ENCODE measurements around the gene ATP2B2.

ATP2B2 gene

DNA sequence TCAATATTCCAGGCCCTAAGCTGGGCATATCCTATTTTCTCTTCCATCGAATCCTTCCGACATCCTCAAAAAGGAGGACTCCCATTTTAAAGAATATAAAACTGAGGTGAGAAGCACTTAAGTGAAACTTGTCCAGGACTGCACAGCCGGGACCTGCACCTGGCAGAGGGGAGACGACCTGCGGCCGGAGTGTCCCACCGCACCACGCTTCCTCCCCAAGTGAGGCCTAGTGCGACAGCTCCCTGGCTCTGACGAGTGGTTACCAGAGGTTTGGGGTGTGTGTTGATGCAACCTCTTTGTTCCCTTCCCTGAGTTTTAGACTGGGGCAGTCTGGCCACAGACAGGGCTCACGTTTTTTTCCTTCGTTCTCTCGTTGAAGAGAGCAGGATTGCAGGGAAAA is 24.9 kb upstream of the ATP2B2 start:
- no peak for DNase-seq (ENCODE audit: low read depth in 1 of 2, low spot score in 1 of 2)

DNA sequence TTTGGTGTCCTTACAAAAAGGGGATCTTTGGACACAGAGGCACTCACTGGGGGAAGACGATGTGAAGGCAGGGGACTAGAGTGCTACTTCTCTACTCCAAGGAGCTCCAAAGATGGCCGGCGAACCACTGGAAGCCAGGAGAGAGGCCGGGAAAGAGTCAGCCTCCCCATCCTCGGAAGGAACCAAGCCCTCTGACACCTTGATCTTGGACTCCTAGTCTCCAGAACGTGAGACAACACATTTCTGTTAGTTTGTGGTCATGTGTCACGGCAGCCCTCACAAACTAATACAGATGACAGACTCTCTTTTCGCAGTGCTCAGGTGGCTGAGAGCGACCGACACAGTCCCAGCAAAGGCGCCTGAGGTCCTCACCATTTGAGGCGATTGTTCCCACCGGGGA is 24.4 kb upstream of the ATP2B2 start:
- no peak for DNase-seq (ENCODE audit: low read depth in 1 of 2, low spot score in 1 of 2)

DNA sequence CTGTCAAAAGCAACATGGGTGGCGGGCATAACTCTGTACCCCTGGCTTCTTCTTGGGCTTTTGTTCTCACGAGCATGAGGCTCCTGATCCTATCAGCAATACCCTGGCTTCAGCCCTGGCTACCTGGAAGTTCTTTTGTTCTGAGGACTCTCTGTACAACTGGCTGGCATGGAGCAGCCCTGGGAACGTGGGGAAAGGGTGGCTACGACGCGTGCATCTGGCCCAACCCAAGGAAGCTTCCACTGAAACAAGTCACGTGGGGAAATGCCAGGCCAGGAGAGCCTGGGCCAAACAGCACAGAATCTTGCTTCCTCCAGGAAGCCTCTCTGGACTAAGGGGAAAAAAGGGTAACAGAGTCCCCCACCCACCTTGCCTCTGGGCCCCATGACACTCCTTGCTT is 22.7 kb upstream of the ATP2B2 start:
- no peak for DNase-seq (ENCODE audit: low read depth in 1 of 2, low spot score in 1 of 2)

DNA sequence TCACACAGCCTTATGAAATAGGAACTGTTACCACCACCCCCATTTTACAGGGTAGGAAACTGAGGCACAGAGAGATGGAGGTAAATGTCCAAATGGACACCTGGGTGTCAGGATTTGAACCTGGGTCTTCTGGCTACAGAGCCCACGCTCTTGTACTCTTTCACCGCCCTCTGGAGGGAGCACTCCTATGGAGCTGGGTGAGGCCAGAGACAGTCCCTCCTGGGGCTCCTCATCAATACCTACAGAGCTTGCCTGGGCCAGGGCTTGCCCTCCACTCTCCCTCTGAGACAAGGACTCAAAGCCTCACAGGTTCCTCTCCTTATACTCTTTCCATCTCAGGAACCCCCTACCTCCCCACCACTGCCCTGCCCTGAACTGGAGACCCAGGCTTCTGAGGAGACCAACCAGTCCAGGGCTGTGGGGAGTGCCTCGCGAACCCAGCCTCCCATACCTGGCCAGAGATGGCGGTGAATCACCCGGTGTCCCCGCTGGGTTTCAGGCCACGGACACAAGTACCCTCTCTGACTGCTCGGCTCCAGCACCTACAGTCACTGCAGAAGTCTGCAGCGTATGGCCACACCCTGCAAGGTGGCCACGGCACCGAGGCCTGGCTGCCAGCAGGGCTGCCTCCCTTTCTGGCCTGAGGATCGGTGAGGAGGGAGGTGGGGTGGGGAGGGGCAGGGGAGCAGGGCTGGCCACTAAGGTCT is 22.1 kb upstream of the ATP2B2 start:
- no peak for DNase-seq (ENCODE audit: low read depth in 1 of 2, low spot score in 1 of 2)

DNA sequence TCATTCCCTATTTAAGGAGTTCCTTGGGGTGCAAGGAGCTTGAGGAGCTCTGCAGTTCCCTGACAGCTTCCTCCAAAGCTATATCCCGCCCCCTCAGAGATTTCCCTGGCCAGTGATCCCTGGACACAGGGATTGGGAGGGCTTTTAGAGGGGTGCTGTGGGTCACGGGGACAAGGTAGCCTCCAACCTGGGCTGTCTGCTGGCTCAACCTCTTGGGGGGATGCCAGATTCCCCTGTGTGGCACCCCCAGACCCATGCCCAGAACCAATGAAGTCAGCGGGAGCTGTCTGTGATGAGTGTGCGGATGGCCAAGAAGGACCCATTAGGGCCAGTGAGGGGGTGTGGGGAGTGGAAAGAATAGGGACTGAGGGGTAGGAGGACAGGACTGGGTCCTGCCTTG is 21.0 kb upstream of the ATP2B2 start:
- DNase-seq (ENCODE audit: low read depth in 1 of 2, low spot score in 1 of 2), result no peak

DNA sequence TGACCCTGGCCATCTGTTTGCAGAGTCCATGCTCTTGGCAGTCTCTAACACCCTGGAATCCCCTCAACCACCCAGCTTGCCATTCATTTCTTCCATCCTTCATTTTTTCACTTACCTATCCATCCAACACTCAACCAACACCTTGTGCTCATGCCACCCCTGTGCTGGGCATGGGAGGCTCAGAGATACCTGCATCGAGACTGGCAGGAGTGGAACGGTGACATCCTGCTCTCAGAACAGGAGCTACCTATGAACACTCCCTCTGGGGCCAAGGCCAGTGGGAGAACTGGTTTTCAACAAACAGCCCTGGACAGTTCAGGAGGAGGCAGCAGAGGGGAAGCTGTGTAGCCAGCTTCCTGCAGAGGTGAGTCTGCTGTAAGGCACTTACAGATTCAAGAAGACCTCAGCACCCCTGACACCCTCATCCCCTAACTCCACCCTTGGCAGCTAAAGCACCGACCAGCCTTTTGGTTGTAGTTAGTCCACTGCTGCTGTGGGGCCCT is 19.5 kb upstream of the ATP2B2 start:
- DNase-seq (ENCODE audit: low read depth in 1 of 2, low spot score in 1 of 2), result no peak

DNA sequence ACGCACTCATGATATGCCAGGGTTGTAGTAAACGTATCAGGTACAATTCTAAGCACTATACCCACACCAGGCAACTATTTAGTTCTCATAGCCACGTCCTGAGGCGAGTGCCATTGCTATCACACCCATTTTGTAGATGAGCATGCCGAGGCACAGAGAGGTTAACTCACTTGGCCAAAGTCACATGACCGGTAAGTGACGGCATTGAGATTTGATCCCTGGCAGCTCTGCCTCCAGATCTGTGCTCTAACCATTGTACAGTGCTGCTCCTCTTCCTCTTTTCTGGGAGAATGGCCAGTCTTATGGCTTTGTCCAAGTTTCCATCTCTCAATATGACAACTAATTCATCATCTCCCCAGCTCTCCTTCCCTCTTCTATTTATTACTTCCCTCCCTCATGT is 18.9 kb upstream of the ATP2B2 start:
- DNase-seq (ENCODE audit: low read depth in 1 of 2, low spot score in 1 of 2), result no peak

DNA sequence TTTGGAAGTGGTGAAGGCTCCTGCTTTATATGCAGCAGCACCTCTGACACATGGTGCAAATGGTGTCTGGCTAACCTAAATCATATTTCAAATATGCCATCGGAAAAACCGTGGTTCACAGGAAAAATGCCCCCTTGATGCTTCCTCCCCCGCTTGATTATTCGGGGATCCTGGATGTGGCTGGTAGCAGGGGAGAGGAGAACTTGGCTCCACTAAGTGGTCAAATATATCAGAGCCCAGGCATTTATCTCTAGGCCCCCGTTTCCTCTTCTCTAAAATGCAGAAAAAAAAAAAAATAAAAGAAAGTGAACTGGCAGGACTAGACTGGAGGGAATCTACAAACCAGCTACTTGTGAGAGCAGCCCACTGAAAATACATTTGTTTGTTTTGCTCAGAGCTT is 18.2 kb upstream of the ATP2B2 start:
- DNase-seq (ENCODE audit: low read depth in 1 of 2, low spot score in 1 of 2), result no peak

DNA sequence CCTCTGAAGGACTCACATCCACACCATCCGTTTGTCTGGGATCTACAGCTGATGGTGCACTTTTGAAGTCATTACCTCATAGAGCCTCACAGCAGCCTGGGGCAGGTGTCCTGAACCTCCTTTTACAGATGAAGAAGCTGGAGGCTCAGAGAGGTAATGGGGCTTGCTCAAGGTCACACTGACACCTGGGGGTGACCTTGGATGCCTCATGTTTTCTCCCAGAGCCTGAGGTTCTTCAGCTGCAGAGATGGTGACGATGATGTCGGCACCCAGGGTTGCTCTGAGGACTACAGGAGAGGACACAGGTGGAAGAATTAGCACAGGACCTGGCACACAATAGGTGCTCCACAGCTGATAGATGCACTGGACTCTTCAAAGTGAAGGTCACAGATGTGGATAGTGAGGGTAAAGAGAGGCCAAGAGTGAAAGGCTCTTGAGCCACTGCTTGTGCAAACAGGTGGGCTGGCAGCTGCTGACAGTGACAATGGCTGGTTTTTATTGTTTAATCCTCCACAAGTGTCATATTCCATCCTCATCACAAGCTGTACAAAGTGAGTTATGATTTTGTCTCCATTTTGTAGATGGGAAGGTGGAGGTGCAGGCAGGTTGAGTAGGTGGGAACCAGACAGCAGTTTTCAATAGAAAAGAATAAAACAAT is 17.4 kb upstream of the ATP2B2 start:
- no peak for DNase-seq (ENCODE audit: low read depth in 1 of 2, low spot score in 1 of 2)

DNA sequence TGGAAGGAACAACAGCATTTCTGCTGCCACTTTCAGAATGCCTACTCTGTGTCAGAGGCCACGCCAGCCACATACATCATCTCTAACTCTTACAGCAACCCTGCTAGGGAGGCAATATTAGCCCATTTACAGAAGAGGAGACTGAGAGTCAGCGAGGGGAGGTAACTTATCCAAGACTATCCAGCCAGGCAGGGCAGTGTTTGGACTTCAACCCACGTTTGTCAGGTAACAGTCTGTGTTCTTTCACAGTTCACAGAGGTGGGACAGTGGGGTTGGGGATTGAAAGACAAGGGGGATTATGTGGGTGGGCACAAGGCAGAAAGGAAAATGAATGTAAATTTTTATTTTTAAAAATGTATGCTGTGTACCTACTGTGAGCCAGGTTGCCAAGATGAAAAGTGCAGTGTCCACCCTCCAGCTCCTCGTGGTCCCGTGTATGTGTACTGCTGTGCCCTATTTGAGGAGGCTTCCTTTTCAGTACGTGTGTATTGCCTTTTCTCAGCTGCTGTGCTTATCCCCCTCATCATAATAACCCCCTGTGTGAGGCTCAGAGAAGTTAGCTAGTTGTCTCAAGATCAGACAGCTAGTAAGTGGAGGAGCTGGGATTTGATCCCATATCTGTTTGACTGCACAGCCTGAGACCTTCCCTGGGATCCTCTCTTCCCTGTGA is 16.5 kb upstream of the ATP2B2 start:
- no peak for DNase-seq (ENCODE audit: low read depth in 1 of 2, low spot score in 1 of 2)

DNA sequence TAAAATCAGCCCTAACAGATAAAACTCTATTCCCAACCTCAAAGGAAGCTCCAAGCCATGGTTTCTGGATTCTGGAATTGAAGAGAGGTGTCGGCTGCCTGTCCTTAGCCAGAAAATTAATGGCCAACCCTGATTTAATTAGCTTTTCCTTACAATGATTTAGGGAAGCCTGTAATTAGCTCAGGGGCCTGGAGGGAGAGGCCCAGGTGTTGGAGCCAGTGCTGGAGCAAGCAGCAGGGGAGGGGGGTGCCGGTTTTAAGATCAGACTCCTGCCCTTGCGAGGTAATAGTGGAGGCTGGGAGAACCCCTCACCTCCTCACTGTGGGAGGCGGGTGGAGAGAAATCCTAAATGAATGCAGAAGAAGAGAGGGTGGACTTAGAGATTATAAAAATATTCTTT is 14.7 kb upstream of the ATP2B2 start:
- DNase-seq (ENCODE audit: low read depth in 1 of 2, low spot score in 1 of 2), result no peak

DNA sequence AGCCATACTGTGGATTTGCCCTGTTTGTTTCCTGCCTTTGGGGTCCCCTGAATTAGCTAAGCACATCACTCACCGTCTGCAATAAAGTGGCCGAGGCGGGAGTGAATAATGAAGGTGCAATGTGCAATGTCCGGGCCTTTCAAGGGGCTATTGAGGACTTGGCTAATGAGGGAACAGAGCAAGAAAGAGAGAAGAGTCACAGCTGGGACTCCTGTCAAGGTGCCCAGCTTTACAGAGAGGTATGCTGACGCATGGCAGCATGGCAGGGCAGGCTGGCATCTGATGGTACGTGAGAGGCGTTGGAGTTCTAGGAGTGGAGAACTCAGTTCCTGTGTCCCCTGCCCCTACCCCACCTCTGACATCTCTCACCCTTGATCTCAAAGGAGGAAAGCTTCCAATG is 13.8 kb upstream of the ATP2B2 start:
- DNase-seq (ENCODE audit: low read depth in 1 of 2, low spot score in 1 of 2), result no peak

DNA sequence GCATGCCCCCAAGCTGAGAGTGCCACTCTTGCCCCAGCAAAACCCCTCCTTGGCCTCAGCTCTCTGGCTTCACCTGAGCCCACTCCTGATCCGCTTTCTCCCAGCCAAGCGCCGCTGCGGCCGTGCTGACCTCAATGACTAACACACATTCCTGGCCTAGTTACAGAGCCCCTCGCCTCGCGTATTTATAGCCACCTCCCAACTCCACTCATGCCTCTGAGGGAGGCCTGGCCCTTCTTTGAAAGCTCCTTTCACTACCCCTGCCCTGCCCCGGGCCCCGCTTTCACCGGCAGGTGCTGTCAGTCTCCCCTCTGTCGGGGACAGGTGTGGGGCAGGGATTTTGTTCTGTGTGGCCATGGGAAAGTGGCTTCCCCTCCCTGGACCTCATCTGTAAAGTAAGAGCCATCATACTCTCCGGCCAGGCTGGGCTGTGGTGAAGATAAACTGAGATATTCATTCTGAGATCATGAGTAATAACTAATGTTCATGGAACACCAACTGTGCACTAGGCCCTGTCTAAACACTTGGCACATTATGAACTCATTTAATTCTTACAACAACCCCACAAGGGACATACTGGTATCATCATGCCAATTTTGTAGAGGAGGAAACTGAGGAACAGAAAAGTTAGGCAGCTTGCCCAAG is 13.2 kb upstream of the ATP2B2 start:
- no peak for DNase-seq (ENCODE audit: low read depth in 1 of 2, low spot score in 1 of 2)

DNA sequence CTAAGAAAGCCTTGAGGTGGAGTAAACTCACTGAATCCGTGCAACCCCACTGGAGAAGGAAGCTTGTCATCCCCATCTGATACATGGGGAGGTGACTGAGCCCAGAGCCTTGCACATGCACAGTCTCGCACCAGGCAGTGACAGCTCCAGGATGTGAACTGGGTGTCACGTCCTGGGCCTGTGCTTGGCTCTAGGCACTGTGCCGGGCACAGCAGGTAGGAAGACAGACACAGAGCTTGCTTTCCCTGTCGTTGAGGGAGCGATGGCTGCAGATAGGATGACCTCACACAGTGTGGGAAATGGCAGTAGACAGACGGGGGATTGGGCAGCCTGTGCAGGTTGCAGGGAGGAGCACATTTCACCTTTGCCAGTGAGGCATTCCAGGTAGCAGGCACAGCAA is 12.2 kb upstream of the ATP2B2 start:
- no peak for DNase-seq (ENCODE audit: low read depth in 1 of 2, low spot score in 1 of 2)

DNA sequence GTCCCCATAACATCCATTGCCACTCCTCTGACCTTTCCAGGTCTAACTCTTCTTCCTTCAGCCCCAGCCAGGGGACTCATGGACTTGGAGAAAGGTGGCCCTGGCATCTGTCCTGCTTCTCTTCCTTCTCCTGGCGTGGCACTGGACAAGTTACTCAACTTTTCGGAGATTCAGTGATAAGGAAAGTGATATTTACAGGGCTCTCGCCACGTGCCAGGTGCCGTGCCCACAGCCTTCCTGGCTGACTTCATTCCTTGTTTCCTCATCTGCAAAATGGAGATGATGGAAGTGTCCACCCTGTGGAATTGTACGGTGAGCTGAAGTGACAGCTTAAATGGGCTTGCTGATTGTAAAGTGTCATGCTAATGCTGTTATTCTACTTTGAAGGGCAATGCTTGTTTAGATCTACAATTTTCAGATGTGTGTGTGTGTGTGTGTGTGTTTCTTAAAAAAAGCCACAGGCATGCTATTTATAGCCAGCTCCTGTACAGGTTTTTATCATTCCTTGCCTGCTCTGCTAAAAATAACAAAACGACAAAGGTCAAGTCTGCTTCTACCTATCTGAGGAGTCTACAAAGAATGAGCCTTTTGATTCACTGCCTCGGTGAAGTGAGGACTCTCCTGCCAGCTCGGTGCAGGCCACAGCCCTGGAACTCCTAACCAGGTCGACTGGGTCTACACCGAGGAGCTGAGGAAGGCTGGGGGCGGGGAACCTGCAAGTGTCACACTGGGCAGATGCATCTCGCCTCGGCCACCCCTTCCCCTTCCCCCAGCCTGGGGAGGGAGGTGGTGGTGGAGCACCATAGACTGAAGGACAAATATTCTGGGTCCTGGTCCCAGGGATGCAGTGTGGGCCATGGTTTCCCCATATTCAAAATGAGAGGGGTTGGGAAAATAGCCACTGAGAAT is 11.4 kb upstream of the ATP2B2 start:
- DNase-seq (ENCODE audit: low read depth in 1 of 2, low spot score in 1 of 2), result no peak

DNA sequence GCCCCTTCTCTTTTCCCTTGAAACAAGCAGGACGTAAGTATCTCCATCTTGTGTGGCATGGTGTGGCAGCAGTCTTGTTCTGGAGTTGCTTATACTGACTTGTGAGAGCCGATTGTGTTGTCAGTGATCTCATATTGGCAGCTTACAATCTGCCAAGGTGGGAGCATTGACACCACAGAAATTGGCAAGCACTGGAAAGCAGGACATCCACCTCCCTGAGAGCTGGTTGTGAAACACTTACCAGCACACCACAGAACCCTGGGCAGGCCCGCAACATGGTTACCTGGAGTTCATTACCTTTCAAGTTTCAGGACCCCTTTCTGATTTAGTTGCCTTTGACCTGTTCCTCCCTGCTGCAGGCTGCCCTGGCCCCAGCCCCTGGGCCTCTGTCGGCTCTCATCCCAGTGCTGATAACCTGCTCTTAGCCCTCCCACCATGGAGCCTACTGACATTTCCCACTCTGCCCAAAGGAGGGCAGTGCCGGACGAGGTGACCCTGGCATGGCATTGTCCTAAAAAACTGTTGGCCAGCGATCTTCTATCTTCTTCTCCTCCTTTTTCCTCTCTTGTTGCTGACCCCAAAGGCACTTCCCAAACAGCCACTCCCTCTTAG is 10.6 kb upstream of the ATP2B2 start:
- no peak for DNase-seq (ENCODE audit: low read depth in 1 of 2, low spot score in 1 of 2)

DNA sequence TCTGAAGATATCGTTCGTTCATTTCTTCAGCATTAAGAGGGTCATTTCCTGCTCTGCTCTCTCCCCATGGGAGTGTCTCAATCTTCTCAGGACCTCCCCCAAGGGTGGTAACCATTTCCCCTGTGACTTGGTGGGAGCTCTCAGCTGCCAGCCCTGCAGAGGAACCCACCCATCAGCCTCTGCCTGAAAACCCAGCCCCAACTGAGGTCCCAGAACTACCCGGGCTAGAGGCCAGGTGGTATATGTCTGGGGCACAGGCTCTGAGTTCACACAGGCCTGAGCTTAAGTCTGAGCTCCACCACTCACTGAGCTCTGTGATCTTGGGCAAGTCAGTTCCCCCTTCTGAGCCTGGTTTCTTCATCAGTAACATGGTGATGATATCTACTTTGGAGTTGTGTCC is 10.0 kb upstream of the ATP2B2 start:
- no peak for DNase-seq (ENCODE audit: low read depth in 1 of 2, low spot score in 1 of 2)

DNA sequence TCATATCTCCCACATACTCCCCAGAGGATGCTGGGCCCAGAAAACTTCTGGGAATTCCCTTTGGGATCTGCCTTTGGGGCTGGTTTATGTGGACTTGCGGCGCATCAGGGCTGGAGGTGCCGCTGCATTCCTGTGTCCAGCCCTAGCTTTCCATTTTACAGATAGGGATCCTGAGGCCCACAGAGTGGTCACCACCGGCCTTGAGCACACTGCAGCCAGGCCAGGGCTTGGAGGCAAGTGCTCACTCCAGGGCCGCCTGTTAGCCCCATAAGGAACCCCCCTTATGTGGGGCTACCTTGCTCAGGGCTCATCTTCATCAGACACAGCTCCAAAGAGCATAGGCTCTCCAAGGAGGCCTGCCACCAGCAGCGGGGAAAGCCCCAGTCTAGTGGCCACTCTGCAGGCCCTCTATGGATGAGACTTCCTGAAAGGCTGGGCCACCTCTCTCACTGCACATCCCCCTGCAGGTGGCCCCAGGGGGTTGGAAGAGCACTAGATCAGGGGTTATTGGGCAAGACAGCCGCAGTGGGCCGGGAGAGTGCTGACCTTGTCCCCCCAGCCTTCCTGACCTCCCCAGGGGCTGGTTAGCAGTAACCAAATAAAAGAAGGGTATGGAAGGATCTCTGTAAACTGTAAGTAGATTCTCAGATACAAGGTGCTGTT is 9.2 kb upstream of the ATP2B2 start:
- no peak for DNase-seq (ENCODE audit: low read depth in 1 of 2, low spot score in 1 of 2)

DNA sequence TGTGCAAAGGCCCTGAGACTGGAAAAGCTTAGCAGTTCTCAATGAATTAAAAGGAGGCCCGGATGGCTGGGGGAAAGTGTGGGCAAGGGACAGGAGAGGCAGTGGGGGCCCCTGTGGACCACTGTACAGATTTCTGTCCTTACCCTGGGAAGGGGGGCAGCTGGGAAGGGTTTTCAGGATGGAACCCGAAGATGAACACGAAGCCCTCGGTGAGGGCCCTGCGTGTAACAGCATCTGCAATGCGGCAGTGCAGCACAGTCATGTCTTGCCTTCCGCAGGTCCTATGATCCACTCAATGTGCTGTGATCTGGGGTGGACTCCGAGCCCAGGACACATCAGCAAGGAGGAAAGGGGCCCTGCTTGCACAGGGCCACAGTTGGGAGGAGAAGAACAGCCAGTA is 7.9 kb upstream of the ATP2B2 start:
- no peak for DNase-seq (ENCODE audit: low read depth in 1 of 2, low spot score in 1 of 2)

DNA sequence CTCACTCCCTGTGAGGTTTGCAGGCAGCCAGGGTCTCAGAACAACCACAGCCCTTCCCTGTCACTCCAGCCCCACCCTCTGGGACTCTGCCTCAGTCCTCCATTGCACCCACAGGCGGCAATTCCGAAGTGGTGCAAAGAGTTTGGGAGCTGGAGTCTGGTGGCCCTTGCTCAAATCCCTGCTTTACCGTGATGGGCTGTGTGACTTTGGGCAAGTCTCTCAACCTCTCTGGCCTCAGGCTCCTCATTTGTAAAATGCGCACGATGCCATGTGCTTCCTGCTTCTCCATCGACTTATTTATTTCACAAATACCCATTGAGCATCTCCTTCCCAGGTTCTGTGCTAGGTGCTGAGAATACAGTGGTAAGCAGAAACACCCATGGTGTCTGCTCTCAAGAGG is 7.3 kb upstream of the ATP2B2 start:
- DNase-seq (ENCODE audit: low read depth in 1 of 2, low spot score in 1 of 2), result no peak

Measured in activated T-helper 1 cell treated with anti-CD3 and anti-CD28 coated beads, Interleukin-2, amount 50 U/mL, for 16 hours (primary cell).